ENCODE data around the gene GDF7.

The GDF7 gene

GRCh38 chr2:20620696-20621365, 46.1 kb upstream of the GDF7 start:
- H3K4me3 ChIP-seq (ENCODE audit: low read length): no peak overlapping the region
- TF ChIP-seq CTCF (IDR thresholded peaks at IDR 0.05; ENCODE audit: insufficient read depth, low read depth, low read length, missing control alignments): no peak
- peak; percentile 58 for DNase-seq (ENCODE audit: low read depth)

- TF ChIP-seq CTCF (IDR thresholded peaks at IDR 0.05; ENCODE audit: insufficient read depth, low read depth, low read length, missing control alignments): no peak
- no peak overlapping the region for H3K4me3 ChIP-seq (ENCODE audit: low read length)
- DNase-seq (ENCODE audit: low read depth): no peak
Measured at GRCh38 chr2:20621366-20622295, 45.3 kb upstream of the GDF7 start.

- no peak for DNase-seq (ENCODE audit: low read depth)
- no peak overlapping the region for H3K4me3 ChIP-seq (ENCODE audit: low read length)
- no peak for TF ChIP-seq CTCF (IDR thresholded peaks at IDR 0.05; ENCODE audit: insufficient read depth, low read depth, low read length, missing control alignments)
Measured at GRCh38 chr2:20622296-20622686, 44.7 kb upstream of the GDF7 start.

GRCh38 chr2:20622731-20623130, 44.2 kb upstream of the GDF7 start:
- TF ChIP-seq CTCF (IDR thresholded peaks at IDR 0.05; ENCODE audit: insufficient read depth, low read depth, low read length, missing control alignments): no peak
- H3K4me3 ChIP-seq (ENCODE audit: low read length): no peak overlapping the region
- DNase-seq (ENCODE audit: low read depth): no peak

GRCh38 chr2:20623241-20623640, 43.7 kb upstream of the GDF7 start:
- no peak for DNase-seq (ENCODE audit: low read depth)
- no peak overlapping the region for H3K4me3 ChIP-seq (ENCODE audit: low read length)
- no peak for TF ChIP-seq CTCF (IDR thresholded peaks at IDR 0.05; ENCODE audit: insufficient read depth, low read depth, low read length, missing control alignments)

- no peak for TF ChIP-seq CTCF (IDR thresholded peaks at IDR 0.05; ENCODE audit: insufficient read depth, low read depth, low read length, missing control alignments)
- H3K4me3 ChIP-seq (ENCODE audit: low read length): no peak overlapping the region
- DNase-seq (ENCODE audit: low read depth): no peak
Measured at GRCh38 chr2:20623741-20624155, 43.2 kb upstream of the GDF7 start.
